Inferior parietal cortex (tissue), 1 donor: Measurements from ENCODE around the gene RNGTT.

Source experiments
- DNase-seq: peaks from one replicate; pipeline ENCODE4 v3.0.0-alpha.2; 2016; ENCODE audit errors: extremely low spot score

The RNGTT gene

GRCh38 chr6:88662653-88663174 lies 300.7 kb downstream of the RNGTT start:
- DNase-seq, result no peak

GRCh38 chr6:88662163-88662580 lies 301.2 kb downstream of the RNGTT start:
- DNase-seq, result no peak

GRCh38 chr6:88661136-88661535 lies 302.3 kb downstream of the RNGTT start:
- no peak for DNase-seq

GRCh38 chr6:88655586-88655985 lies 307.8 kb downstream of the RNGTT start:
- no peak for DNase-seq

- no peak for DNase-seq
Observed at GRCh38 chr6:88653936-88654335, 309.5 kb downstream of the RNGTT start.

- no peak for DNase-seq
Observed at GRCh38 chr6:88651400-88651799, 312.0 kb downstream of the RNGTT start.

GRCh38 chr6:88650979-88651378 lies 312.4 kb downstream of the RNGTT start:
- DNase-seq, result no peak

GRCh38 chr6:88650029-88650619 lies 313.3 kb downstream of the RNGTT start:
- peak; percentile 60 for DNase-seq

GRCh38 chr6:88641178-88641903 lies 322.1 kb downstream of the RNGTT start:
- DNase-seq, result no peak

- no peak for DNase-seq
Observed at GRCh38 chr6:88637761-88638545, 325.5 kb downstream of the RNGTT start.

GRCh38 chr6:88636871-88637270 lies 326.5 kb downstream of the RNGTT start:
- no peak for DNase-seq

- no peak for DNase-seq
Observed at GRCh38 chr6:88633782-88634181, 329.6 kb downstream of the RNGTT start.

GRCh38 chr6:88631830-88632229 lies 331.6 kb downstream of the RNGTT start:
- no peak for DNase-seq

- no peak for DNase-seq
Observed at GRCh38 chr6:88629838-88630494, 333.5 kb downstream of the RNGTT start.

- DNase-seq, result no peak
Observed at GRCh38 chr6:88626460-88626859, 337.0 kb downstream of the RNGTT start.

- DNase-seq, result no peak
Observed at GRCh38 chr6:88623531-88623930, 339.9 kb downstream of the RNGTT start.

GRCh38 chr6:88619951-88620350 lies 343.5 kb downstream of the RNGTT start:
- DNase-seq, result no peak

GRCh38 chr6:88616380-88616779 lies 347.0 kb downstream of the RNGTT start:
- no peak for DNase-seq

GRCh38 chr6:88614316-88614877 lies 349.0 kb downstream of the RNGTT start:
- no peak for DNase-seq

- DNase-seq, result no peak
Observed at GRCh38 chr6:88612631-88613030, 350.8 kb downstream of the RNGTT start.

- no peak for DNase-seq
Observed at GRCh38 chr6:88611721-88612120, 351.7 kb downstream of the RNGTT start.

GRCh38 chr6:88609983-88610382 lies 353.4 kb downstream of the RNGTT start:
- DNase-seq, result no peak
